Measurements from ENCODE around the gene SEC61A1. TPM values are rescaled to one million over a fixed set of nuclear protein-coding genes. Genes with fewer than 3 reads are reported as not detected.

SEC61A1 gene
- total RNA-seq, 1 experiment from 2014 or later, result 178 TPM

DNA sequence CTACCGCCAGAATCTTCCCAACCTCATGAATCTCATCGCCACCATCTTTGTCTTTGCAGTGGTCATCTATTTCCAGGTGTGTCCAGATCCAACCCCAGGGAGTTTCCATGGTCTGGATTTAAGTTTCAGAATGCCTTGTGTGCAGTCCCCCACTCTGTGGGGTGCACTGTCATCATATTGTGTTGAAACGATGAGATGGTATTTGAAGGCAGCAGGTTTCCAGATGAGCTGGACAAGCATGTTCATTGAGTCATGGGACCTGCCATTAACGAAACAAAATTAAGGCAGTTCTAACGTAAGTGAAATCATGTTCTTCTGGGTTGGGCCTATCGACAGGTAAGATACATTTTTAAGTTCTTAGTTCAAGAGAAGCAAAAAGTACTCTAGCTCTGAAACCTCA lies 12.7 kb downstream of the SEC61A1 start:
- H3K4me1 ChIP-seq, result no peaks in the 10 kb centered on the region
- no peaks in the 10 kb centered on the region for H3K27me3 ChIP-seq (replicated peaks; ENCODE audit: control insufficient read depth, insufficient read depth, low read length)
- intact Hi-C loops (cut with micrococcal nuclease; ENCODE audit: unreplicated experiment), result no loop called here
- Mint-ChIP-seq H3K27me3 (ENCODE audit: insufficient read depth, unreplicated experiment) (no peaks in the 10 kb centered on the region), H3K4me3 (ENCODE audit: unreplicated experiment) (no peak overlapping the region), H3K4me1 (ENCODE audit: low read depth, unreplicated experiment) (peaks cover 6% of the 10 kb centered on the region), H3K9me3 (ENCODE audit: unreplicated experiment) (no peaks in the 10 kb centered on the region), H3K27ac (ENCODE audit: unreplicated experiment) (no peak overlapping the region), H3K36me3 (ENCODE audit: insufficient read depth, unreplicated experiment) (peaks cover 100% of the 10 kb centered on the region)
- no peak overlapping the region for H3K4me3 ChIP-seq (ENCODE audit: low read depth, low read length)
- DNase-seq, result no peak
- no peaks in the 10 kb centered on the region for H3K9me3 ChIP-seq
- TF ChIP-seq, protein P1, sequence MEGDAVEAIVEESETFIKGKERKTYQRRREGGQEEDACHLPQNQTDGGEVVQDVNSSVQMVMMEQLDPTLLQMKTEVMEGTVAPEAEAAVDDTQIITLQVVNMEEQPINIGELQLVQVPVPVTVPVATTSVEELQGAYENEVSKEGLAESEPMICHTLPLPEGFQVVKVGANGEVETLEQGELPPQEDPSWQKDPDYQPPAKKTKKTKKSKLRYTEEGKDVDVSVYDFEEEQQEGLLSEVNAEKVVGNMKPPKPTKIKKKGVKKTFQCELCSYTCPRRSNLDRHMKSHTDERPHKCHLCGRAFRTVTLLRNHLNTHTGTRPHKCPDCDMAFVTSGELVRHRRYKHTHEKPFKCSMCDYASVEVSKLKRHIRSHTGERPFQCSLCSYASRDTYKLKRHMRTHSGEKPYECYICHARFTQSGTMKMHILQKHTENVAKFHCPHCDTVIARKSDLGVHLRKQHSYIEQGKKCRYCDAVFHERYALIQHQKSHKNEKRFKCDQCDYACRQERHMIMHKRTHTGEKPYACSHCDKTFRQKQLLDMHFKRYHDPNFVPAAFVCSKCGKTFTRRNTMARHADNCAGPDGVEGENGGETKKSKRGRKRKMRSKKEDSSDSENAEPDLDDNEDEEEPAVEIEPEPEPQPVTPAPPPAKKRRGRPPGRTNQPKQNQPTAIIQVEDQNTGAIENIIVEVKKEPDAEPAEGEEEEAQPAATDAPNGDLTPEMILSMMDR (IDR thresholded peaks at IDR 0.05; ENCODE audit: insufficient read depth in 1 of 2, low read depth in 1 of 2, low read length in 1 of 2, severe bottlenecking in 1 of 2, unreplicated experiment in 1 of 2), result no peak
- peaks cover 2% of the 10 kb centered on the region for H3K36me3 ChIP-seq (ENCODE audit: control insufficient read depth, insufficient read depth, low read length)
- POLR2A ChIA-PET, result interaction anchor here (0.6 kb wide), 1 partner anchor 9 kb away, joined by 13 read pairs; no protein-coding TSS in a partner anchor
- BruUV-seq (replicated peaks), result no TSS peak
- CTCF ChIA-PET, result no interaction called here

DNA sequence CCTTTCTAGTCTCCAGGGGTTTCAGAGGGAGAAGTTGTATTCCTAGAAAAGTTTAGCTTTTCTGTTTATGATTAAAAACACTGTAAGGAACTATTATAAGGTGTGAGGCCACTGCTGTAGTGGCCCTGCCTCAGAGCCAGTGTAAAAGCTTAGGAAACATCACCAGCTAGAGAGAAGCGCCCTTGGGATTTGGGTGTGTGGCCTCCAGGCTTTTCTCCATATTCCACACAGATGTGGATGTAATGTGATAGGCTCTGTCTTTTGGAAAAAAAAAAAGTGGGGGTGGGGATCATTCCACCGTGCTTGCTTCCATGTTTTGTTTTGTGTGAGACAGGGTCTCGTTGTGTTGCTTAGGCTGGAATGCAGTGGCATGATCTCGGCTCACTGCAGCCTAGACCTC lies 13.9 kb downstream of the SEC61A1 start:
- H3K9me3 Mint-ChIP-seq (ENCODE audit: unreplicated experiment), result no peaks in the 10 kb centered on the region
- H3K27ac Mint-ChIP-seq (ENCODE audit: unreplicated experiment), result no peak overlapping the region
- H3K4me3 ChIP-seq (ENCODE audit: low read depth, low read length), result no peak overlapping the region
- no peak for DNase-seq
- H3K36me3 Mint-ChIP-seq (ENCODE audit: insufficient read depth, unreplicated experiment), result peaks cover 100% of the 10 kb centered on the region
- ChIA-PET POLR2A (interaction anchor here (0.5 kb wide), 1 partner anchor 52 kb away, joined by 6 read pairs; no protein-coding TSS in a partner anchor), CTCF (no interaction called here)
- intact Hi-C loops (cut with micrococcal nuclease; ENCODE audit: unreplicated experiment), result no loop called here
- H3K9me3 ChIP-seq, result no peaks in the 10 kb centered on the region
- BruUV-seq (replicated peaks), result no TSS peak
- peaks cover 5% of the 10 kb centered on the region for H3K36me3 ChIP-seq (ENCODE audit: control insufficient read depth, insufficient read depth, low read length)
- H3K4me3 Mint-ChIP-seq (ENCODE audit: unreplicated experiment), result no peak overlapping the region
- H3K4me1 Mint-ChIP-seq (ENCODE audit: low read depth, unreplicated experiment), result peaks cover 6% of the 10 kb centered on the region
- no peaks in the 10 kb centered on the region for H3K4me1 ChIP-seq
- TF ChIP-seq, protein P1 (IDR thresholded peaks at IDR 0.05; ENCODE audit: insufficient read depth in 1 of 2, low read depth in 1 of 2, low read length in 1 of 2, severe bottlenecking in 1 of 2, unreplicated experiment in 1 of 2), result no peak
- no peaks in the 10 kb centered on the region for H3K27me3 ChIP-seq (replicated peaks; ENCODE audit: control insufficient read depth, insufficient read depth, low read length)
- no peaks in the 10 kb centered on the region for H3K27me3 Mint-ChIP-seq (ENCODE audit: insufficient read depth, unreplicated experiment)

DNA sequence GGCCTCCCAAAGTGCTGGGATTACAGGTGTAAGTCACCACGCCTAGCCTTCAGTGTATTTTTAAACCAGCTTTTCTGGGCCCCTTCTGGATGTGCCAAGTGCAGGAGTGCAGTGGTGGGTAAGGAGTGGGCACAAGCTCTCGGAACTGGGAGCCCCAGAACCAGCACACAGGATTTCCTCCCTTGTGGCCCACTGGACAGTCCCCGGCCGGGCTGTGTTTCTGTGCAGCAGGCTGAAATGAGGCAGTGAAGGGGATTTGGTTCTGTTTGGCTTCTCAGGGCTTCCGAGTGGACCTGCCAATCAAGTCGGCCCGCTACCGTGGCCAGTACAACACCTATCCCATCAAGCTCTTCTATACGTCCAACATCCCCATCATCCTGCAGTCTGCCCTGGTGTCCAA lies 14.4 kb downstream of the SEC61A1 start:
- Mint-ChIP-seq H3K36me3 (ENCODE audit: insufficient read depth, unreplicated experiment) (peaks cover 100% of the 10 kb centered on the region), H3K4me3 (ENCODE audit: unreplicated experiment) (no peak overlapping the region), H3K9me3 (ENCODE audit: unreplicated experiment) (no peaks in the 10 kb centered on the region), H3K4me1 (ENCODE audit: low read depth, unreplicated experiment) (peaks cover 6% of the 10 kb centered on the region), H3K27me3 (ENCODE audit: insufficient read depth, unreplicated experiment) (no peaks in the 10 kb centered on the region), H3K27ac (ENCODE audit: unreplicated experiment) (no peak overlapping the region)
- no TSS peak for BruUV-seq (replicated peaks)
- no peaks in the 10 kb centered on the region for H3K4me1 ChIP-seq
- peaks cover 5% of the 10 kb centered on the region for H3K36me3 ChIP-seq (ENCODE audit: control insufficient read depth, insufficient read depth, low read length)
- DNase-seq, result no peak
- no peaks in the 10 kb centered on the region for H3K9me3 ChIP-seq
- intact Hi-C loops (cut with micrococcal nuclease; ENCODE audit: unreplicated experiment), result no loop called here
- TF ChIP-seq, protein P1 (IDR thresholded peaks at IDR 0.05; ENCODE audit: insufficient read depth in 1 of 2, low read depth in 1 of 2, low read length in 1 of 2, severe bottlenecking in 1 of 2, unreplicated experiment in 1 of 2), result no peak
- H3K27me3 ChIP-seq (replicated peaks; ENCODE audit: control insufficient read depth, insufficient read depth, low read length), result no peaks in the 10 kb centered on the region
- no peak overlapping the region for H3K4me3 ChIP-seq (ENCODE audit: low read depth, low read length)
- POLR2A ChIA-PET, result interaction anchor here (0.5 kb wide), 1 partner anchor 53 kb away, joined by 6 read pairs; no protein-coding TSS in a partner anchor
- CTCF ChIA-PET, result no interaction called here
